Measurements from ENCODE around the gene DLGAP3.

Gene DLGAP3

DNA sequence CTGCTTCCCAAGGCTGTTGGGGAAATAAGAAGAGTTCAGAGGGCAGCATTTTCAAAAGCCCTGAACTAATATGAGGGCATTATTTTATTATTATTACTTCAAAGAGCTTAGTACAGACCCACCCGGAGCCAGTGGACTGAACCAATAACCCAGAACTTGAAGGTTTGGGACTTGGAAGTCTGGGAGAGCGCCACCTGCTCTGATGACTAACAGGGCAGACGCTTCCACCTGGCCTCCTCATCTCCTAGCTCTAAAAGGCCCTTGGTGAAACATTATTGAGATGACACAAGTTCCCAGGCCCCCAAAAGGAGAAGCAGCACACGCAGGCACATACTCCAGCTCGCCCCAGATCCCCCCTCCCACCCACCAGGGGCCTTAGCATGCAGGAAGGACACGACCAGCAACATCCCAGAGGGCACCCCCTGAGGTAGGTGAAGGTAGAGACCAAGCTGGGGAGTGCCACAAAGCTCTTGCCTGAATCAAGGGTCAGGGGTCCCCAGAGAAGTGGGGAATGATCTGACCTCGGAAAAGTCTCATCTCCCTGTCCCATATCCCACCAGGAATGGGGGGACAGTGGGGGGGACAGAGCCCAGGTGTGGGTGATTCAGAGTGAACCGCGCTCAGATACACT is 1.3 kb downstream of the DLGAP3 start:
- no peak for DNase-seq (ENCODE audit: low read depth)
- TF ChIP-seq, protein P1, sequence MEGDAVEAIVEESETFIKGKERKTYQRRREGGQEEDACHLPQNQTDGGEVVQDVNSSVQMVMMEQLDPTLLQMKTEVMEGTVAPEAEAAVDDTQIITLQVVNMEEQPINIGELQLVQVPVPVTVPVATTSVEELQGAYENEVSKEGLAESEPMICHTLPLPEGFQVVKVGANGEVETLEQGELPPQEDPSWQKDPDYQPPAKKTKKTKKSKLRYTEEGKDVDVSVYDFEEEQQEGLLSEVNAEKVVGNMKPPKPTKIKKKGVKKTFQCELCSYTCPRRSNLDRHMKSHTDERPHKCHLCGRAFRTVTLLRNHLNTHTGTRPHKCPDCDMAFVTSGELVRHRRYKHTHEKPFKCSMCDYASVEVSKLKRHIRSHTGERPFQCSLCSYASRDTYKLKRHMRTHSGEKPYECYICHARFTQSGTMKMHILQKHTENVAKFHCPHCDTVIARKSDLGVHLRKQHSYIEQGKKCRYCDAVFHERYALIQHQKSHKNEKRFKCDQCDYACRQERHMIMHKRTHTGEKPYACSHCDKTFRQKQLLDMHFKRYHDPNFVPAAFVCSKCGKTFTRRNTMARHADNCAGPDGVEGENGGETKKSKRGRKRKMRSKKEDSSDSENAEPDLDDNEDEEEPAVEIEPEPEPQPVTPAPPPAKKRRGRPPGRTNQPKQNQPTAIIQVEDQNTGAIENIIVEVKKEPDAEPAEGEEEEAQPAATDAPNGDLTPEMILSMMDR (conservative IDR thresholded peaks at IDR 0.05; ENCODE audit: low read length), result no peak
- H3K4me3 ChIP-seq (ENCODE audit: low read length), result no peak overlapping the region

DNA sequence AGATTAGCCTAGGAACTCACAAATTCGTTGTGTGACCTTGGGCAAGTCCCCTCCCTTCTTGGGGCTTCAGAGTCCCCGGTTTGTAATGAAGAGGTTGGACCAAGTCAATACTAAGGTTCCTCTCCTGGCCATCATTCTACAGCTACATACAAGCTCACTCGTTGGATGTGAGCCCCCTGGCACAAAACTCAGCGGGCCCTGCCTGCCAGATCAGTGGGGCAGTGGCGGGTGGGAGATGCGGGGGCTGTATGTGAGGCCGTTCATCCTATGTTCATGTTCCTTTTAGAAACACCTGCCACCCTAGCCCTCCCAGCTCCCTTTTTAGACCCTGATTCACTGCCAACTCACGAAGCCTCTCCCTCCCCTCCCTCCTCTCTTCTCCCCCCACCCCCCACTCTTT is 2.1 kb downstream of the DLGAP3 start:
- no peak overlapping the region for H3K4me3 ChIP-seq (ENCODE audit: low read length)
- TF ChIP-seq, protein P1 (conservative IDR thresholded peaks at IDR 0.05; ENCODE audit: low read length), result no peak
- DNase-seq (ENCODE audit: low read depth), result no peak

DNA sequence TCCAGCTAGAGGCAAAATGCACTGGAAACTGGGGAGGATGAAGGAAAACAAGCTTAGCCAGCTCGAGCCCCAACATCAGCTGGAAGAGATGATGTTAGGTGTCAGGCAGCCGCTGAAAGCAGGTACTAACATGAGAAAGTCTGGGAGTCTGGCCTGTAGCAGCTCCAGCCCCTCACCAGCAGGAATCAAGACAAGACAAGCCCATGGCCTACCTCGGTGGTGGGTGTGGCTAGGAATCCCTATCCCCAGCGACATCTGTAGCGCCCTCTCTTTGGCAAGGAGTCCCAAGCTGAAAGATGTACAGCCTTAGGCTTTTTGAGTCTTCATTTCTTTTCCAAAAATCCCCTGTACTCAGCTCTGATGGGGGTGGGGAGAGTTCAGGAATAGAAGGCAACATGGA is 2.6 kb downstream of the DLGAP3 start:
- no peak overlapping the region for H3K4me3 ChIP-seq (ENCODE audit: low read length)
- DNase-seq (ENCODE audit: low read depth), result no peak
- TF ChIP-seq, protein P1 (conservative IDR thresholded peaks at IDR 0.05; ENCODE audit: low read length), result no peak

GRCh38 chr1:34926156-34926555 is 3.3 kb downstream of the DLGAP3 start:
- no peak for DNase-seq (ENCODE audit: low read depth)
- H3K4me3 ChIP-seq (ENCODE audit: low read length), result no peak overlapping the region
- TF ChIP-seq, protein P1 (conservative IDR thresholded peaks at IDR 0.05; ENCODE audit: low read length), result no peak

DNA sequence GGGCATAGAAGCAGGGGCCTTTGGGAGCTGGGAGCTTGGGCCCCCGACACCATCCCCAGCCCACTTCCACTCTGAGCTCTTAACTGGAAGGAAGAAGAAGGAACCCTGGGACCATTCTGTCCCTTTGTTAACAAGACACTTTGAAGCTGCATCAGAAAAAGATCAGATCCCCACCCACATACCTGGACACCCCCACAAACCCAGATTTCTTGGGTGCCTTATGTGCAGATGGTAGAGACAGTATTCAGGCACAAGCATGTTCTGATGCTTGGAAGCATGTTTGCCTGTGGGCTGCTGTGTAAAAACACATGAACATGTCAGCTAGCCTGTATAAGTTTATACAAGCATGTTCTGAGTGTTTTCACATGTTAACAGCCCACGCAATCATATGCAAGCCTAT is 3.7 kb downstream of the DLGAP3 start:
- H3K4me3 ChIP-seq (ENCODE audit: low read length), result no peak overlapping the region
- TF ChIP-seq, protein P1 (conservative IDR thresholded peaks at IDR 0.05; ENCODE audit: low read length), result no peak
- DNase-seq (ENCODE audit: low read depth), result no peak

DNA sequence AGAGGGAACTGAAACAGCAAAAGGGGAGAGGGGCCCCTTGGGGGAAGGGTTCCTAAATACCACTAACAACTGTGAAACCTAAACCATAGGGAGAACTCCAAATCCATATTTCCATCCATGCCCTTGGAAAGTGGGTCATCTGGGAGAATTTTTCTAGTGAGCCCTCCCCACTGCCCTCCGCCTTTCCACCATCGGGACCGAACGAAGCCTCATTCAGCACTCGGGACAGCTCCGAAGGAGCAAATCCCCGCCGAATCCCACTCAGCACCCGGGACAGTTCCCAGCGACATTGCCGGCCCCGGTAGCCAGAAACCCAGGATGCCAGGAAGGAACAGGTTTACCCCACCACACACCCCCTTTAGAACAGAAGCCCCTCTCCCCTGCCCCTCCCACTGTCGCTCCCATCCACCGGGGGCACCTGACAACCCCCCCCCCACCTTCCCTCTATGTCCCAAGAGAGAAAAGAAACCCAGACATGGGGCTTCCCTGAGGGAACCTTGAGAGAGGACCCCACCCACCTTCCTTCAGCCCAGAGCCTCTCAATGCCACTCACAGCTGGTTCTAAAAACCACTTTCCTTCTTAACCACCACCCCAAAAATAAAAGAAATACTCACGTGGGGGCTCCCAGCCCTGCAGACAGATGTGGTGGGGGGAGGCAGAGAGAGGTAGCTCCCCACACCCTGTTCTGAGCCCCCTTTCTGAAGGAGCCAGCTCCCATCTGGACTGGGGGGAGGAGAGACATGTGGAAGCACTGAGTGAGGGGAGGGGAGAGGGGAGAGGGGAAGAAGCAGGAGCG is 4.5 kb downstream of the DLGAP3 start:
- TF ChIP-seq, protein P1 (conservative IDR thresholded peaks at IDR 0.05; ENCODE audit: low read length), result no peak
- H3K4me3 ChIP-seq (ENCODE audit: low read length), result no peak overlapping the region
- peak; percentile 49 for DNase-seq (ENCODE audit: low read depth)

GRCh38 chr1:34923490-34923889 is 6.0 kb downstream of the DLGAP3 start:
- TF ChIP-seq, protein P1 (conservative IDR thresholded peaks at IDR 0.05; ENCODE audit: low read length), result no peak
- no peak overlapping the region for H3K4me3 ChIP-seq (ENCODE audit: low read length)
- DNase-seq (ENCODE audit: low read depth), result no peak

Measured in AG10803 (cell line).